GM19438 (cell line): ENCODE results near the gene SETD7.
A peak's percentile ranks its signal among the peaks of the same experiment; 100 is the strongest.
"Not testable (repeated sequence)": the region's sequence is repeated elsewhere in the genome, so short reads cannot be mapped to it uniquely, and the experiment has no call there.

ENCODE experiments used
- ATAC-seq: cut with Tn5 transposase; IDR thresholded peaks from one replicate; pipeline ENCODE4 v1.9.1; 2021; ENCODE audit warnings: low read depth; ENCODE audit not compliant: unreplicated experiment

SETD7 gene

GRCh38 chr4:139472852-139473251, 83.2 kb downstream of the SETD7 start:
- ATAC-seq, result no peak

DNA sequence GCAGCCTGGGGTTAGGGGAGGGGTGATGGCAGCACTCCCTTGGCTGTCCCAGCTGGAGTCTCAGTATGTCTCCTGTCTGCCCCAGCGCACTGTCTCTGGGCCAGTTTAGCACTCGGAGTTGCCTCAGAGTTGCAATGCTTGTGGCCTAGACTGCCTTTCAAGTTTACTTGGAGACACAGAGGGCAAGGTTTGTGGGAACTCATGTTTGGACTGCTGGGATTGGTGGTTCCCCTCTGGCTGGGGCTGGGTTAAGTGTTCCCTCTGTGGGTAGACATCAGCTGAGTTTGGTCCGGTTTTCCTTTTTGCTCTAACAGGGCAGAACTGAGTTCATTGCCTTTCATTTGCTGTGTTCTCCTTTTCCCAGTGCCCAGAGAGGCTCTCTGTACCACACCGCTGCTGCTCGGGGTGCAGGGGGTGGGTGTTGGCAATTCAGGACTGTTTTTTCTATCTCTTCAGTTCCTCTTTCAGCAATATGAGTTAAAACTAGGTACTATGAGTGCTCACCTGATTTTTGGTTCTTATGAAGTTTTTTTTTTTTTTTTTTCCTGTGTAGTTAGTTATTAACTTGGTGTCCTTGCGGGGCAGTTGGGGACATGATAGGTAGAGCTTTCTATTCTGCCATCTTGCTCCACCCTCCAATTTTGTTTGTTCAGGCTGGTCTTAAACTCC, 84.9 kb downstream of the SETD7 start:
- no peak for ATAC-seq

DNA sequence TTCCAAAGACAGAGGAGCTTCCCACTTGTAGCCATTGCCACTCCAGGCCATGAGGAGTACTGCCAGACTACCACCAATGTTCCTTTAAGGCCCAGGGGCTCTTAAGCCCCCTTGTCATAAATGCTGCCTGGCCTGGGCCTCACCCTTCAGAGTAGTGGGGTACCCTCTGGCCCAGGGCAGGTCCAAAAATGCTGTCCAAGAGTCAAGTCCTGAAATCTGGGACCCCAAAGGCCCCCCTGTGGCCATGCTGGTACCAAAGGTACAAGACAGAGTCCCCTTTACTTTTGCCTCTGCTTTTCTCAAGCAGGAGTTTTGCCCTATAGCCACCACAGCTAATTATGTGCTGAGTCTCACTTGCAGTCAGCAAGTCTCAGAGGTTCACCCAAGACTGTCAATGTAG, 85.7 kb downstream of the SETD7 start:
- ATAC-seq, result no peak

- ATAC-seq, result no peak
Measured at GRCh38 chr4:139469869-139470268, 86.2 kb downstream of the SETD7 start.

DNA sequence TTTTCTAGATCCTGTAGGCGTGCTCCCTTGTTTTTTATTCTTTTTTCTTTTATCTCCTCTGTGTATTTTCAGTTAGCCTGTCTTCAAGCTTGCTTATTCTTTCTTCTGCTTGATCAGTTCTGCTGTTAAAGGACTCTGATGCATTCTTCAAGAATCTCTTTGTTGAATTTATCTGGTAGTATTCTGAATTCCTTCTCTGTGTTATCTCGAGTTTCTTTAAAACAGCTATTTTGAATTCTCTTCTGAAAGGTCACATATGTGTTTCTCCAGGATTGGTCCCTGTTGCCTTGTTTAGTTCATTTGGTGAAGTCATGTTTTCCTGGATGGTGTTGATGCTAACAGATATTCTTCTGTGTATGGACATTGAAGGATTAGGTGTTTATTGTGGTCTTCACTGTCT, 86.8 kb downstream of the SETD7 start:
- no peak for ATAC-seq

DNA sequence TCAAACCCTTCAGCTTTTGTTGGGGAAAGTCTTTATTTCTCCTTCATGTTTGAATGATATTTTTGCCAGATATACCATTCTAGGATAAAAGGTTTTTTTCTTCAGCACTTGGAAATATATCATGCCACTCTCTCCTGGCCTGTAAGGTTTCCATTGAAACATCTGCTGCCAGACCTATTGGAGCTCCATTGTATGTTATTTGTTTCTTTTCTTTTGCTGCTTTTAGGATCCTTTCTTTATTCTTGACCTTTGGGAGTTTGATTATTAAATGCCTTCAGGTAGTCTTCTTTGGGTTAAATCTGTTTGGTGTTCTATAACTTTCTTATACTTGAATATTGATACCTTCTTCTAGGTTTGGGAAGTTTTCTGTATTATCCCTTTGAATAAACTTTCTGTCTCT, 87.3 kb downstream of the SETD7 start:
- ATAC-seq, result not testable (repeated sequence)

- no peak for ATAC-seq
Measured at GRCh38 chr4:139465922-139466321, 90.1 kb downstream of the SETD7 start.

GRCh38 chr4:139464512-139464911, 91.5 kb downstream of the SETD7 start:
- ATAC-seq, result not testable (repeated sequence)

GRCh38 chr4:139461022-139461628, 94.9 kb downstream of the SETD7 start:
- no peak for ATAC-seq

GRCh38 chr4:139460565-139460964, 95.5 kb downstream of the SETD7 start:
- no peak for ATAC-seq

DNA sequence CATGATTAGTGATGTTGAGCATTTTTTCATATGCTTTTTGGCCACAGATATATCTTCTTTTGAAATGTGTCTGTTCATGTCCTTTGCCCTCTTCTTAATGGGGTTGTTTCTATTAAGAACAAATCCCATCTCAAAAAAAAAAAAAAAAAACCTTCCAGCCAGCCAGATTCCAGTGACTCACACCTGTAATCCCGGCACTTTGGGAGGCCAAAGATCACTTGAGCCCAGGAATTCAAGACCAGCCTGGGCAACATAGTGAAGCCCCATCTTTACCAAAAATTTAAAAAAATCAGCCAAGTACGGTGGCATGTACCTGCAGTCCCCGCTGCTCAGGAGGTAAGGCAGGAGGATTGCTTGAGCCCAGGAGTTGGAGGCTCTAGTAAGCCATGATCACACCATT, 97.0 kb downstream of the SETD7 start:
- no peak for ATAC-seq

GRCh38 chr4:139458543-139458942, 97.5 kb downstream of the SETD7 start:
- ATAC-seq, result no peak

DNA sequence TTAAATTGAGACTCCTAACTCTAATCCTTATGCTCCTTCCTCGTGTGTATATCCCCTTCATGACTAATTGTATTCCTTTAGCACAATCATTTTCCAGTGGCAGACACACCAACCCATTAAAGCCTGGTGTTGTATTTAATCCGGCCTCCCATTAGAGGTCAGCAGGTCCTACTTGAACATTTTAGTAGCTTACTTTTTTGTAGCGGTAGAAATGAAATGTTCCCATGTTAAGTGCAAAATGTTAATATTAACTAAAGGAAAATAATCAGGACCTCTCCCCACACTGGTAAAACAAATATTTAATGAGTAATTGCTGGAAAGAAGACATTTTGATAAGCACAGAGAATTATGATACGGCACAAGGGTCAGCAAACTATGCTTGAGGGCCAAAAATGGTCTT, 98.7 kb downstream of the SETD7 start:
- ATAC-seq, result no peak

GRCh38 chr4:139455126-139455538, 100.9 kb downstream of the SETD7 start:
- ATAC-seq, result no peak

- peak; percentile 4 for ATAC-seq
Measured at GRCh38 chr4:139454111-139455045, 101.6 kb downstream of the SETD7 start, which contains the start of gene RAB33B. RAB33B (plus strand) TSS chr4:139454121; CDS start chr4:139454196, 75 bp downstream.

- ATAC-seq, result peak; percentile 87
Measured at GRCh38 chr4:139453371-139454110, 102.5 kb downstream of the SETD7 start.

DNA sequence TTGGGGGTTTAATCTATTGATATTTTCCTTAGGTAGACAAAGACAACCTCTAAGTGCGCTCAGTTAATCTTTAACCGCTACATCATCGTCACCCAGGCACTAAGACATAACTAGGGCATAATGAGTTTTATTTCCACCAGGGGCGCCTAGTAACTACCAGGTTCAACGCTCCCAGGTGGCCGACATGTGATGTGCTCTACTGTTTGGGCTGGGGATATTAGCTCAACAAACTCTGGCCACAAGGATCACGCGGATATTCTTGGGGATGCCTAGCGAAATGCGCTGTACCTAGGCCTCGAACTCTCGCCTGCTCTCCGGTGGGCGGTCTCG, 103.0 kb downstream of the SETD7 start:
- ATAC-seq, result peak; percentile 49

DNA sequence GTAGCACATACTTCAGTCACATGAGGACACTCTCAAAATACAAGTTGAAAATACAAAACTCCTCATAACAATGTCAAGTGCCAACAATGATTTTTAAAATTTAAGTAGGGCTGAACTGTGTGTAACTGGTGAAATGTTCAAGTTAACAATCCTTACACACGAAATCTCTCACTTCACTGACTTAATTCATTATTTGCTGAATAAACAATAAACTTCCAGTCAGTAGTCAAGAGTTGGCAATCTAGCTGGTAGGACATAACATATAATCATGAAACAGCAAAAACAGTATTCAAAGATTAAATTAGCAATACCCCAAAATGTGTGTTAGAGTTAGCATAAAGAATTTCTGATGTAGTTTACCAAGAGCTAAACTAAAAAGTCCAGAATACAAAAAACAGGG, 104.0 kb downstream of the SETD7 start:
- no peak for ATAC-seq

DNA sequence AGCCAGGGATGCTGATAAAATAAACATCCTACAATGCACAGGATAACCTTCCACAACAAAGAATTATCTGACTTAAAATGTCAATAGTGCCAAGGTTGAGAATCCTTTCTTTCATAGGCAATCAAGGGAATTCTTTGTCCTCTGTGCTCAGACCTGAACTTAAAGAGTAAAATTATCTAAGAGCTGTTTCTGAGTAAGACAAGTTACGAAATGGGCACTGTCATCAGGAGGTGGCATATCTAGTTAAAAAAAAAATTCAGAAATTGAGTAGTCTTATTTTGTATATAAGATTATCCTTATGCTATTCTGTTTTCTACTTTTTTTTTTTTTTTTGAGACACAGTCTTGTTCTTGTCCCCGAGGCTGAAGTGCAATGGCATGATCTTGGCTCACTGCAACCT, 105.4 kb downstream of the SETD7 start:
- no peak for ATAC-seq

DNA sequence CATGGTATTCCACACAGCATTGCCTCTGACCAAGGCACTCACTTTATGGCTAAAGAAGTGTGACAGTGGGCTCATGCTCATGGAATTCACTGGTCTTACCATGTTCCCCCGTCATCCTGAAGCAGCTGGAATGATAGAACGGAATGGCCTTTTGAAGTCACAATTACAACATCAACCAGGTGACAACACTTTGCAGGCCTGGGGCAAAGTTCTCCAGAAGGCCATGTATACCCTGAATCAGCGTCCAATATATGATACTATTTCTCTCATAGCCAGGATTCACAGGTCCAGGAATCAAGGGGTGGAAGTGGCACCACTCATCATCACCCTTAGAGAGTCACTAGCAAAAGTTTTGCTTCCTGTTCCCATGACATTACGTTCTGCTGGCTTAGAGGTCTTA, 108.9 kb downstream of the SETD7 start:
- not testable (repeated sequence) for ATAC-seq
